Stomach (tissue), 4 donors: ENCODE measurements around the gene NDUFS5.

ENCODE experiments used
- EP300 ChIP-seq: sonication (generic); formaldehyde crosslinking; IDR thresholded peaks from one replicate; pipeline ENCODE4 v1.6.1; 2017; ENCODE audit warnings: antibody characterized with exemption
- POLR2A ChIP-seq, 4 donors: fragments of 450-650 bp; IDR thresholded peaks; one replicate each; pipeline ENCODE4 v1.6.1; 2016; ENCODE audit warnings: antibody characterized with exemption in 4 of 4, control low read depth in 2 of 4, mild to moderate bottlenecking in 1 of 4, moderate library complexity in 1 of 4
- POLR2AphosphoS5 ChIP-seq, 3 donors: sonication (generic); formaldehyde crosslinking; IDR thresholded peaks; one replicate each; pipeline ENCODE4 v1.6.1; 2016; ENCODE audit warnings: antibody characterized with exemption in 3 of 3
- TF ChIP-seq, protein P1 (sequence below), 7 experiments: fragments of 450-650 bp in 4 of 7; fragments of 200-600 bp in 3 of 7; sonication (generic) in 3 of 7; IDR thresholded peaks; one replicate each; pipeline ENCODE4 v1.5.1; 2016 to 2019; ENCODE audit warnings: antibody characterized with exemption in 7 of 7, control low read depth in 2 of 7, mild to moderate bottlenecking in 1 of 7

- TF ChIP-seq, protein P1, sequence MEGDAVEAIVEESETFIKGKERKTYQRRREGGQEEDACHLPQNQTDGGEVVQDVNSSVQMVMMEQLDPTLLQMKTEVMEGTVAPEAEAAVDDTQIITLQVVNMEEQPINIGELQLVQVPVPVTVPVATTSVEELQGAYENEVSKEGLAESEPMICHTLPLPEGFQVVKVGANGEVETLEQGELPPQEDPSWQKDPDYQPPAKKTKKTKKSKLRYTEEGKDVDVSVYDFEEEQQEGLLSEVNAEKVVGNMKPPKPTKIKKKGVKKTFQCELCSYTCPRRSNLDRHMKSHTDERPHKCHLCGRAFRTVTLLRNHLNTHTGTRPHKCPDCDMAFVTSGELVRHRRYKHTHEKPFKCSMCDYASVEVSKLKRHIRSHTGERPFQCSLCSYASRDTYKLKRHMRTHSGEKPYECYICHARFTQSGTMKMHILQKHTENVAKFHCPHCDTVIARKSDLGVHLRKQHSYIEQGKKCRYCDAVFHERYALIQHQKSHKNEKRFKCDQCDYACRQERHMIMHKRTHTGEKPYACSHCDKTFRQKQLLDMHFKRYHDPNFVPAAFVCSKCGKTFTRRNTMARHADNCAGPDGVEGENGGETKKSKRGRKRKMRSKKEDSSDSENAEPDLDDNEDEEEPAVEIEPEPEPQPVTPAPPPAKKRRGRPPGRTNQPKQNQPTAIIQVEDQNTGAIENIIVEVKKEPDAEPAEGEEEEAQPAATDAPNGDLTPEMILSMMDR (IDR thresholded peaks at IDR 0.05), result no peak
- no peak for TF ChIP-seq POLR2A (IDR thresholded peaks at IDR 0.05)
- no peak for TF ChIP-seq EP300
- TF ChIP-seq POLR2AphosphoS5 (IDR thresholded peaks at IDR 0.05), result no peak
Measured at GRCh38 chr1:39003281-39003680, 22.9 kb upstream of the NDUFS5 start.
